NOMO-1 (cell line): ENCODE data around the gene NKTR.

Experiments used
- DNase-seq, 2 experiments: peaks; one replicate each; lab custom pipeline; 2025; ENCODE audit not compliant: unreplicated experiment in 2 of 2; lab: John Stamatoyannopoulos, UW

Gene NKTR

DNA sequence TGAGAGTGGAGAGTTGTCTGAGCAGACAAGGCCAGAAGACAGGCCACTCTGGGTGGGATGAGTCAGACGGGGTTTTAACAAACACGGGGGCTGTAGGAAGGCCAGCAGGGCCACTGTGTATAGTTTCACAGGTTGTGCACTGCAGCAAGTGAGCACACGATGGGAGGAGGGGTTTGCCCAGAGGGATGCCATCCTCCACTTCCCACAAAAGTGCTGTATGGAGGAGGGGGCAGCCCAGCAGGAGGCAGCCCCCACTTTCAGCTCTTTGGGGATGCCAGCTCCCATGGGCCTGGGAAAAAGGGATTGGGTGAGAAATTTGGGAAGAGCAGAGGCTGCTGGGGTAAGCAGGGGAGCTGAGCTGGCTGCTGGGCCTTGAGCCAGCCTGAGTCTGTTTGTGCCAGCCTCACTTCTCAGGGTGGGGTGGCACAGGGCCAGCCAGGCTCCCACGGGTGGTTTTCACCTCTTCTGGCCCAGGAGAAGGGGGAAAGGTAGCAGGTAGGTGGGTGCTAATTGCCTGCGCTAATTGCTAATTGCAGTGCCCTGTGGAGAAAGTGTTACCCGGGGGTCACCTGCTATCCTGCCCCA is 59.7 kb downstream of the NKTR start:
- DNase-seq = no peak

DNA sequence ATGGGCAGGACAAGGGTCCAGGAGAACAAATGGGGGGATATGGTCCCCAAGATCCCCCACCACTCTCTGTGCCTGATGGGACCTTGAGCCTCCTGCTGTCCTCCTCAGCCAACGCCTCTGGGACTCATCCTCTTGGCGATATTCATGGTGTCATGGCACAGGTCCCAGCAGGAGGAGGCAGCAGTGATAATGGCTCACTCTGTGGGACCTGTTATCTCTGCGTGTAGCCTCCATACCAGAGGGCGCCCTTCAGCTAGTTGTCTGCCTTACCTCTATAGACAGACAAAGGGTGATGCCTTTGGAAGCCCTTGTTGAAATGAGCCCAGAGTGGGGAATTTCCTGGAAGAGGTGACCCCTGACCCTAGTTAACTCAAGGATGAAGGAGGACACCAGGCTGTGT is 60.4 kb downstream of the NKTR start:
- DNase-seq = no peak

DNA sequence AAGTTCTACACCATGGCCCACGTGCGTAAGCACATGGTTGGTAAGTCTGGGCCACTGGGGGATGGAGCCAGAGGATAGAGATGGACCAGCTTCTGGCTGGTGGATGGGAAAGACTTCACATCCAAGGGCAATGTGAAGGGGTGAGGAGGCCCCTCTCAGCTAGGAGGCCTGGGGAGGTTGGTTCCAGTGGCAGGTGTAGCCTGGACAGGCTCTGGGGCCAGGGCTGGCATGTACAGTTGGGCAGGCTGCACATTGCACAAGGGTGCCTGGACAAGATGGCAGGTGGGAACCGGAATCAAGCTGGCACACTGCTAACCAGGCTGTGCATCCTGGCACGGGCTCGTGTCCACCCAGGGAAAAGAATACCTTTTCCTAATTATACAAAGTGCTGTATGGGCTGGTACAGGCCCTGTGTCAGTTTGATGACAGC is 61.1 kb downstream of the NKTR start:
- no peak for DNase-seq

DNA sequence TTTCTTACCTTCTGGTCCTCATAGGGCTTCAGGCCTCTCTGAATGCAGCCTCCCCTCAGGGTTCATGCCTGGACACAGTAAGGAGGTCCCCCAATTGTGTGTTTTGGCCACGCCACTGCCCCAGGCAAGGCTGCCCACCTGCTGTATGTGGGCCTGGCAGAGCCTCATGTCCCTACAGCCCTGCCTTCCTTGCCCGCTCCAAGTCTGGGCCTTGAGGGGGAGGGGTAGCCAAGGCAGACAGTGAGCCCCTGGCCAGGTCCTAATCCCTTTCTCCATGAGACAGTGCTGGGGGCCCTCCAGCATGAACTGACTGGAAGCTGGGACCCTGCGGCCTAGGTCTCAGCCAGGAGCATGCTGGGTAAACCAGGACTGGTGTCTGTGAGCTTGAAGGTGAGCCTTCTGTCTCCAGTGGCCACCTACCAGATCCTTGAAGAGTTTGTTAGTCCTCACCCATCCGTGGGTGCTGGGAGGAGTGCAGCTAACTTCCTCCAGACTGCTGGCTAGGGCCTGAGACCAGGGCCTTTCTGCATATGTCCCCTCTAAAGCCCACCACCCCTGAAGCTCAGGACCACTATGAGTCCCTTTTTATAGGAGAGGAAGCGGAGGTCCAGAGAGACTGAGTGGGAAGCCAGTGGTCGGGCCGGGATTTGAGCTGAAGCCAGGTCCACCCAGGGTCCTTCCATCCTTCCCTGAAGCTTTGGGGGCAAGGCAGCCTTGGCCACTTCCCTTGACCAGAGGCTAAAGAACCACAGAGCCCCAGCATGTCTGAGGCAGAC is 61.7 kb downstream of the NKTR start:
- no peak for DNase-seq

DNA sequence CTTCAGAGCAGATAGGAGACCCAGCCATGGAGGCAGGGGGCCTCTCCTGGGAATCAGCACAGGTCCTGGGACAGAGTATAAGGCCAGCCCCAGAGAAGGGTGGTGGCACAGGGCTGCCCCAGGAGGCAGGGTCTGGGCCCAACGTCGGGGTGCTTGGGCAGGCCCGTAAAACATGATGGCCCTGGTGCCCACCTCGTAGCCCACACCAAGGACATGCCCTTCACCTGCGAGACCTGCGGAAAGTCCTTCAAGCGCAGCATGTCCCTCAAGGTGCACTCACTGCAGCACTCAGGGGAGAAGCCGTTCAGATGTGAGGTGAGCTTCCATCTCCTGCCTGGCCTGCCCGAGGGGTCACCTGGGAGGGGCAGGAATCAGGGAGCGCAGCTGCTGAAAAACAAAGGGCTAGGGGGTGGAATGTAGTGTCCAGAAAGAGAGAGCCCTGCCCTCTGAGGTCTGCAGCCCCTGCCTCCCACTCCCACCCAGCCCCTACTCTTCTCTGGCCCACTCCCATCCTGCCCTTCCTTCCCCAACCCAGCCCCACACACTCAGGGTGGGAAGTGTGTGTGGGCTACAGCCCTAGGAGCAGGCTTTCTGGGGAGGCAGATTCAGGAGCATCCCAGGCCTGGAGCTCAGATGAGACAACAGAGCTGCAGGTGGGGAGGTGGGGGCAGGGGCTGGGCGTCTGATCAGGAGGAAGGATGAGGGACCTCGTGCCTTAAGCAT is 62.5 kb downstream of the NKTR start:
- DNase-seq = no peak

DNA sequence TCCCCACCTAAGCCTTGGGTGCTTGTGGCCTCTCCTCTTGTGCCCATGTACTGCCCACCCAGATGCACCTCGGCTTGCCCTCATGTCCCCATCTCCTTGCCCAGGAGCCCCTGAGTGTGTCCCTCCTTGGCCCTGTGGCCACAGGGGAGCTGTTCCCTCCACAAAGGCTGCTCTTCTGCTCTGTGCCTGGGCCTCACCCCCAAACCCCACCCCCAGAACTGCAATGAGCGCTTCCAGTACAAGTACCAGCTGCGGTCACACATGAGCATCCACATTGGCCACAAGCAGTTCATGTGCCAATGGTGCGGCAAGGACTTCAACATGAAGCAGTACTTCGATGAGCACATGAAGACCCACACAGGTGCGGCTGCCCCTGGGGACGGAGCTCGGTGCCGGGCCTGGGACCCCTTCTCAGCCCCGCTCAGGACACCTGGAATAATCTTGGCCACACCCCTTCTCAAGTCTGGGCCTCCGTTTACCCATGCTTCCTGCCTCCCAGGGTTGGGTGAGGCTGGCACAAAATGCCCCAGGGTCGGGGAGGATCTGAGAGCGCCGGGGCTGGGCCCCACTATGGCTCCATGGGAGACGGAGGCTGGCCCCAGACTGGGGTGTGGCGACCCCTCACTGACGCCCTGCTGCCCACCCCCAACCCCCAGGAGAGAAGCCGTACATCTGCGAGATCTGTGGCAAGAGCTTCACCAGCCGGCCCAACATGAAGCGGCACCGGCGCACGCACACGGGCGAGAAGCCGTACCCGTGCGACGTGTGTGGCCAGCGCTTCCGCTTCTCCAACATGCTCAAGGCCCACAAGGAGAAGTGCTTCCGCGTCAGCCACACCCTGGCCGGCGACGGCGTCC is 63.3 kb downstream of the NKTR start:
- DNase-seq = no peak

DNA sequence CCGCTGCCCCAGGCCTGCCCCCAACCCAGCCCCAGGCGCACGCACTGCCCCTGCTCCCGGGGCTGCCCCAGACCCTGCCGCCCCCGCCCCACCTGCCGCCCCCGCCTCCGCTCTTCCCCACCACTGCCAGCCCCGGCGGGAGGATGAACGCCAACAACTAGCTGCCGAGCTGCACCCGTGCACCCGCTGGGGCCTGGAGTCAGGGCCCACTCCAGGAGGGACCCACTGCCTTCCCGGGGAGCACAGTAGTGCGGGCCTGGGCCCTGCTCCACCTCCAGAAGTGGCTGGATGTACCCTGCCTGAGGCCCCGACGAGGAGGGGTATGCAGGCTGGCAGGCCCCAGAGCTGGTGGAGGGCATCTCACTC is 63.9 kb downstream of the NKTR start:
- no peak for DNase-seq

DNA sequence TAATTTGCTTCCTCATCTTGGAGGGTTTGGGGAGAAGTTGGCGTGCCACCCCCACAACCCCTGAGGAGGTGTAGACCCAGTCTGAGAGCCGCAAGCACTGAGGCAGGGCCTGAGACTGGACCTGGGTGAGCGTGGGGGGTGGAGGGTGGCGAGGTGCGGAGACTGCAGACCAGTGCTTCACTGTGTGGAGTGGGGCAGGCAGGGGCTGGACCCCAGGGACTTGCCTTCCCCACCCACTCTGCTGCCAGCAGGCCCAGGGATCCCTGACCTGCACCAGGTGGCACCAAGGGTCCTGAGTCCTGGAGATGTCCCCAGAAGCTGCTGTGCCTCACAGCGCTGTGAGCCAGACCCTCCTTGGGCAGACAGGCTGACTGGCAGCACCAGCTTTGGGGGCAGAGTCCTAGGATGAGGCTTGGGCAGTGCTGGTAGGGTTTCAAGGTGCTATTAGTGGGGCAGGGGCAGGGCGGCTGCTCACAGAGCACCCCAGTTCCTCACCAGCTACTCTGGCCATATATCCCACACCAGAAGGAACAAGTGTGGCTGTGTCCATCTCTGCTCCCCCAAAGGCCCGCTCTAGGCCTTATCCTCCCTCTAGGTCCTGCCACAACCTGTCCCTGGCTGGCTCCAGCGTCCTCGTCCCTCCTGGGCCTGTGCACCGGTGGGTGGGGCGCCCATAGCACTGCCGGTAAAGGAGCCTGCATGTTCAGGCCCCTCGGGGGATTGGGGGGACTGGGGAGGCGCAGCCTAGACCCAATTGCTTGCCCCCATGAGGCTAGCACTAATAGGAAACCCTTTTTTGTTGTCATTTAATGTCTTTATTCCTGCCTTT is 64.8 kb downstream of the NKTR start:
- no peak for DNase-seq

DNA sequence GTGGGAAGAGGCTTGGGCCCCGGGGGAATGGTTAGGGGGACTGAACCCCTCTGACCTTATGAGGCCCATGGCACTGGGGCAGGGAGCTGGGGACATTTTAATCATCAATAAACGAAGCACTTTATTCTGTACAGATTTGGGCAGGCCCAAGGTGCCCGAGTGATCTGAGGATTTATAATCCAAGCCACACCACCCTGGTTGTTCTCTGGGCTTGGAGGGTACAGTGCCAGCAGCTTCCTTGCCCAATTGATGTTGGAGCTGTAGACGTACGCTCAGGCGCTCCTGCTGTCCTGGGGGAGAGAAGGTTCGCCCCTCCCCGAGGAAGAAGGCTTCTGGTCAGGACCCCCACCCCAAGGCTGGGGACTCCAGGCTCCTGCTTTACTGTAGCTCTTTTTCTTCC is 65.5 kb downstream of the NKTR start:
- DNase-seq = no peak

DNA sequence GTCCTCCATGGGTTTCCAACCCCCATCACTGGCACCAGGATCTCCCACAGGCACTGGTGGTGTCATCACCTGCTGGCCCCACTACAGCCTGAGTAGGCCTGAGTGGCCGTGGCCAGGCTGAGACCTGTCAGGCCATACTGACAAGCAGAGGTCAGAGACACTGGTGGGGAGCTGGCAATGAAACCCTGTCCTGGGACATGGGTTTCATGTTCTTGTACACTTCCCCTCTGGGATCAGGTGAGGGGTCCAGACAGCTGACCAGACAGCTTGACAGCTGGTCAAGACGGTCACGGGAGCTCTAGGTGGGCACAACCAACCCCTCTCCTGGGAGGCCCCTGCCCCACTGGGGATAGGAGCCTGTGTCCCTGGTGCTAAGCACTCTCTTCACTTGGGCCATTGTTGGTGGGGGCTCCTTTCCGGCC is 66.1 kb downstream of the NKTR start:
- no peak for DNase-seq

DNA sequence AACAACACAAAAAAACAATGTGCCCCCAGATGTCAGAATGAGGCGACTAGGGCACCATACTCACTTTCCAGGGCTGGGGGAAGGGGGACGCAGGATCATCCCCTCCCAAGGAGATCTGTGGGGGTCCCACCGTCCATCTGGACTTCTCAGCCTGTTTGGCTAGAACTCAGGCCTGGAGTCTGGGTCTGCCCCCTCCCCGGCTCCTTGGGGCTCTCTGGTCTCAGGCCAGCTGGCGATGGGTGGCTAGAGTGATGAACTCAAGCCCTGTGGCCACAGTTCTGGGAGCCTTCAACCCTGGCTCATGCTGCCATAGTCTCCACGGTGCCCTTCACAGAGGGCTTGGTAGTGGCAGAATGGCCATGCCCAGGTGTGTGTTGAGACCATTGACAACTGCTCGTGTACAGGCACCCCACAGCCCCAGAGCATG is 66.6 kb downstream of the NKTR start:
- DNase-seq = no peak

DNA sequence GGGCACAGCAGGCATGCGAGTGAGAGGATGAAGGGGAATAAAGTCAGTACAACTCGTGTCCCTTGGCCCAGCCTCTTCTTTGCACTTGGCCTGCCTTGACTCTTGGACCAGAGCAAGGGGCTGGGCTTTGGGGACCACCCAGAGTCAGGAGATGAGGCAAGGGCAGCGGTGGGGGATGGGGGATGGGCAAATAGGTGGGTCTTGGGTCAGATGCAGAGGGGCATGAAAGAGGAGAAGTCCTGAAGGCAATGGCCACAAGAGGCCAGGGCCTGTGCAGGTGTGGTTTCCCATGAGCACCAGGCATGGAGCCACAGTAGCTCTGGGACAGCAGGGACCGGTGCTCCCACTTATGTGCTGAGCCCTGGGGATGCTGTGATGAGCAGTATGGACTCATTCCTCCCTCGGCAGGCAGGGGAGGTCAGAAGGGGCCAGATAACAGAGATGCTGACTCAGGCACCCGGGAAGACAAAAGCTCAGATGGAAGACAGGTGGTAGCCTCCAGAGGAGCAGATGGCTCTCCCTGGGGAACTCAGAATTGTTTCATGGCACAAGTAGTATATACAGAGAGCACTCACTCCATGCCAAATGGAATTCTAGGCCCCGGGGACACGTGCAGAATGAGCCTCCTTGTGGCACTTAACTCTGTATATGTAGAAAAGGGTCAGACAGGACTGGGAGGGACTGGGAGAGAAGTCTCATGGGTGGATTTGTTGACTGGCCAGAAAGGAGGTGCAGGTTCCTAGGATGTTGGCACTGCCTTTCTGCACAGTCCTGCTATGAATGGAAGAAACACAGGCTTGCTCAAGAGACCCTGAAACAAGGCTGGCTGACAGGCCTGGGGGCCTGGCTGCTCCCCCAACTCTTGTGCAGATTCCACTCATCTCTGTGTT is 67.3 kb downstream of the NKTR start:
- DNase-seq = no peak

DNA sequence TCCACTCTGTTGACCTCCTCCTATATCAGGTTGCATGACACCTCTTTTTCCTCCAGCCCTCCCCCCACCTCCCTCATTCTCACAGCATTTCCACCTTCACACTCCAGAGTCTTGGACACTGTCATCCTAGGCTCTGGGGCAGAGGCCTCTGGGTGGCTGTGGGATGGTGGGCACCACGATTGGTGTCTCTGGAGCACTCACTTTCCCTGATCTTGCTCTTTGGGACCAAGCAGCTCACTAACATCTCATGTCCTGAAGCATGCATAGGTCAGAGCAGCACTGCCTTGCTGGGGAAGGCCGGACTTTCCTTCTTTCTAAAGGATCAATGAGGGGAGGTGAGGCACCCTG is 67.9 kb downstream of the NKTR start:
- DNase-seq = no peak

DNA sequence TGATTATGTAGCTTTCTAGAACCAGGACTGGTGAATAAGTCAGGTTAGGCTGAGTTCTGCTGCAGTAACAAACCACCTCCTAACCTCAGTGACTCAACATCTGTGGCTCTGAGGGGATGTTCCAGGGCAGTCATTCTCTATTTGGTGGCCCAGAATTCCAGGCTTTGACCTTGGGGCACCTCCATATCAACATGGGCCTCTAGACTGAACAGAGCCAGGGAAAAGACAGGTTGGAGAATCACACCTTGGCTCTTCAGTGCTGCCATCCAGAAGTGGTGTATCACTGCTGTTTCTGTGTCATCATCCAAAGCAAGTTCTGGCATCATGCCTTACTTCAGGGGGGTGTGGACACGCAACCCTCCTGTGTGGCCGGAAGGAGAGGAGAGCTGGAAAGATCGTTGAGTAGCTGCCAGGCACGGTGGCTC is 68.3 kb downstream of the NKTR start:
- DNase-seq = no peak

DNA sequence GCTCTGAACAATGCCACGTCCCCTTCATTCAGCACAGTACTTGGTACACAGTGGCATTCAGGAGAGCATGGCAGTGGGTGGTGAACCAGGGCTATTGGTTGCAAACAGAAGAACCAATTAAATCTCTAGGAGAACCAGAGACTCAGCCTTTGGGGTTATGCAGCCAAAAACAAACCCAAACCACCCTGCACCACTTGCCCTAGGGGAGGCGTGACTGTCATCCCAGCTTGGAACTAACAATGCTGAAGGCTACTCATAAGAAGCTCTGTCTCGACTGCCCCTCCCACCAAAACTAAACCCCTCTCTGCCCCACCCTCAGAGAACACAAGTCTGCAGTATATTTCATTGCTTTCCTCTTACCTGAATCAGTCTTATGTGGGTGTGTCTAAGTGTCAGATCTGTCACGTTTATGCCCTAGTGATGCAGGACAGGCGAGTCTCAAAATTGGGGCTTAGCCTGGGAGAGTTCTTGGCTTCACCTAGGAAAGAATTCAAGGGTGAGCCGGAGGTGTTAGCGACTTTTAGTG is 69.6 kb downstream of the NKTR start:
- DNase-seq = no peak

DNA sequence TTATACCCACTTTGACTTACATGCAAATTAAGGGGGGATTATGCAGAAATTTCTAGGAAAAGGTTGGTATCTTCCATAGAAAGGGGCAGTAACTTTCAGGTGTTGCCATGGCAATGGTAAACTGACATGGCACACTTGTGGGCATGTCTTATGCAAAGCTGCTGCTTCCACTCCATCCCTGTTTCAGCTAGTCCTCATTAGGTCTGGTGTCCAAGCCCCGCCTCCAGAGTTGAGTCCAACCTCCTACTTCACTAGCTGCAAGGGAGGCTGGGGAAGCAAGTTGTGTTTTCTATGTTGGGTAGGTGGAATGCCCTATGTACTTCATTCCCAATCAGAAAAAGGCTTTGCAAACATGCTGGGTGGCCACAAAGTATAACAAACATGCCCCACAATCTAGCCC is 70.2 kb downstream of the NKTR start:
- no peak for DNase-seq

DNA sequence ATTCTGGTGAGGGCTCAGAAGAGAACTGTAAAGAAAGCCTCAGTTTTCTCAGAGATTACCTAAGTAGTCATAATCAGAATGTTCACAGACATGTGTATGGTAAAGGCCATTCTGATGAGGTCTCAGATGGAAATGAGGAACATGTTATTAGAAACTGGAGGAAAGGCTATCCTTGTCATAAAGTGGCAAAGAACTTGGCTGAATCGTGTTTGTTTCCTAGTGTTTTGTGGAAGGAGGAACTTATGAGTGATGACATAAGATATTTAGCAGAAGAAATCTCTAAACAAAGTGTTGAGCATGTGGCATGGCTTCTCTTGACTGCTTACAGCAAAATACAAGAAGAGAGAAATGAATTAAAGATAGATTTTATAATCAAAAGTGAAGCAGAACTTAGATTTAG is 72.0 kb downstream of the NKTR start:
- DNase-seq = no peak

DNA sequence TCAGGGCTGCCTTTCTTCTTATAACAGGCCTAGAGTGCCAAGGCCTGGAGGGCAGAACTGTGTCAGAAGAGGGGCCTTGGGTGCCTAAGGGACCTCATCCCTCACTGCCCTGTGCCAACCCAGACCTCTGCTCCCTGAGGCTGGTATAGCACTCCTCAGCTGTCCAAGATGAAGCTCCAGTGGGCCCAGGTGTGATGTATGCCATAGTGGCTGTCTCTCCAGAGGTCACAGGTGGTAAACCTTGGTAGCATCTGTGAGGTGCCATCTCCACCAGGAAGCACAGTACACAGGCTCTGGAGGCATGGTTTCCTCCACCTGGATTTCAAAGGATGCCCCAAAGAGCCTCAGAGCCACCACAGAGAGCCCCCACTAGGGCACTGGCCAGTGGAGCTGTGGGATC is 72.6 kb downstream of the NKTR start:
- DNase-seq = no peak

DNA sequence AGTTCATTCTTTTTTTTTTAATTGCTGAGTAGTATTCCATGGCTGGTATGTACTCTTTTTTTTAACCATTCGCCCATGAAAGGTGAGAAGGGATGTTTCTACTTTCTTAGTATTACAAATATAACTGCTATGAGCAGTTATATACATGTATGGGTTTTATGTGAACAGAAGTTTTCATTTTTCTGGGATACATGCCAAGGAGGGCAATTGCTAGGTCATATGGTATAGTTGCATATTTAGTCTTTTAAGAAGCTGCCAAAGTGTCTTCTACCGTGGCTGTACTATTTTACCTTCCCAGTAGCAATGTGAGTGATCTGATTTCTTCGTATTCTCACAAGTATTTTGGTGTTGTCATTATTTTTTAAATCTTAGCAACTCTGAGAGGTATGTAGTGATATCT is 73.7 kb downstream of the NKTR start:
- DNase-seq = no peak
